GM18502 (cell line): ENCODE data around the gene GOLGA5.
"Not testable (repeated sequence)": the region's sequence is repeated elsewhere in the genome, so short reads cannot be mapped to it uniquely, and the experiment has no call there.

Source experiments
- ATAC-seq: cut with Tn5 transposase; IDR thresholded peaks from one replicate; pipeline ENCODE4 v1.9.1; 2021; ENCODE audit warnings: mild to moderate bottlenecking; ENCODE audit not compliant: unreplicated experiment, poor library complexity

GOLGA5 gene, protein sequence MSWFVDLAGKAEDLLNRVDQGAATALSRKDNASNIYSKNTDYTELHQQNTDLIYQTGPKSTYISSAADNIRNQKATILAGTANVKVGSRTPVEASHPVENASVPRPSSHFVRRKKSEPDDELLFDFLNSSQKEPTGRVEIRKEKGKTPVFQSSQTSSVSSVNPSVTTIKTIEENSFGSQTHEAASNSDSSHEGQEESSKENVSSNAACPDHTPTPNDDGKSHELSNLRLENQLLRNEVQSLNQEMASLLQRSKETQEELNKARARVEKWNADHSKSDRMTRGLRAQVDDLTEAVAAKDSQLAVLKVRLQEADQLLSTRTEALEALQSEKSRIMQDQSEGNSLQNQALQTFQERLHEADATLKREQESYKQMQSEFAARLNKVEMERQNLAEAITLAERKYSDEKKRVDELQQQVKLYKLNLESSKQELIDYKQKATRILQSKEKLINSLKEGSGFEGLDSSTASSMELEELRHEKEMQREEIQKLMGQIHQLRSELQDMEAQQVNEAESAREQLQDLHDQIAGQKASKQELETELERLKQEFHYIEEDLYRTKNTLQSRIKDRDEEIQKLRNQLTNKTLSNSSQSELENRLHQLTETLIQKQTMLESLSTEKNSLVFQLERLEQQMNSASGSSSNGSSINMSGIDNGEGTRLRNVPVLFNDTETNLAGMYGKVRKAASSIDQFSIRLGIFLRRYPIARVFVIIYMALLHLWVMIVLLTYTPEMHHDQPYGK

DNA sequence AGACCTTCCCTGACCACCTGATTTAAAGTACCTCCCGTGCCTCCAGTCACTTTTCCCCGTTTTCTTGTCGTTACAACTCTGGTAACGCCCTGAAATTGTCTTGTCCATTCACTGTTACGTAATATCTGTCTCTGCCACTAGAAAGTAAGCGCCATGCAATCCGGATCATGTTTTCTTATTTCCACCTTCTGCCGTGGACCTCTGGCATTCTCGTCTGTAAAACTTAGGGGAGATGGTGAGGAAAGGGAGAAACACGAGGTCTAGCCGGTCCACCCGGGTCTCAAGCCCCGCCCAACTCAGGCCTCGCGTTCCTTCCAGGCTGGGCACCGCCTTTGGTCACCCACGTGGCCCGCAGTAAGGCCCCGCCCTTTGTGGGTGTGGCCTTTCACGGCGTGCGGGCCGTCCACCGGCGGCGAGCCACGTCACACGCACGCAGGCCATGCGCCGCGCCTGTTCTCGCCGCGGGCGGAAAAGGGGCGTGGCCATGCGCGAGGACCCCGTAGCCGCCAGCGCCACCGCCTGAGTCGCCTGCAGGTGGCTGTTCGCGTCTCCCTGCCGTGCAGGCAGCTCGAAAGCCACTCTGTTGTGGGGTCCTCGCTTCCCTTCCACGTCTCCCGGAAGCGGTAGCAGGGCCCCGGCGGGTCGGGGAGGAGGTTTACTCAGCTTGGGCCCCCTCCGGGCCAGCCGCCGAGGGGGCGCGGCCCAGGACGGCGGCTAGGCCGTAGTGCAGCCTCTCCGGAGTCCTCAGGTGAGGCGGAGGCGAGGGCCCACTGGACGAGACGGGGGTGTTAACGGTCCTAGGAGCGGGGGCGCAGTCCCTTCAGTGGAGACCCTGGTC, at the start of gene GOLGA5:
Gene GOLGA5, plus strand, starts transcription at position 597 of the 838 bp plus-strand sequence. CDS start 3,133 bp downstream, outside the sequence.
- peak; percentile 96 for ATAC-seq

DNA sequence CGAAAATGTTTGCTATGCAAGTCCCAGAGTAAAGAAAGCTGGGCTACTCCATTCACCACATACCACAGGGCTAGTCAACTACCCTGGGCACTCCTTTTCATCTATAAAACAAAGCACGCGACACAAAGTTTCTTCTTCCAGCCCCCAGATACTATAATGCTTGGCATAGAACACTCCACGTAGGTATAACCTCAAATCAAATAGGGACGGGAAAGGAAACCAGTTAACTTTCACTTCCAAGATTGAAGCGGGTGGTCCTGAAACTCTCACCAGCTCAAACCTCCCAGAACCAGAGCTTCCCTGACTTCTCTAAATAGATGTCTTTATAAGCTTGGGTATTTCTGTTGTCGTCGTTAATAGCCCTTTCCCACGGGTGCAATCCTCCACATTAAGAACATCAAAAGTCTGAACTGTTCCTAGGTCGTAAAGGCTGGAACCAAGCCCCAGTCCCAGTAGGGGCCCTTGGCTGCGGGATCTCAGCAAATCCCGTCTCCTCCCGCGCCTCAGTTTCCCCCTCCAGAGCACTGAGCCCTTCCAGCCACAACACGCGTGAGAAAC, 46.3 kb upstream of the GOLGA5 start:
- ATAC-seq = no peak

DNA sequence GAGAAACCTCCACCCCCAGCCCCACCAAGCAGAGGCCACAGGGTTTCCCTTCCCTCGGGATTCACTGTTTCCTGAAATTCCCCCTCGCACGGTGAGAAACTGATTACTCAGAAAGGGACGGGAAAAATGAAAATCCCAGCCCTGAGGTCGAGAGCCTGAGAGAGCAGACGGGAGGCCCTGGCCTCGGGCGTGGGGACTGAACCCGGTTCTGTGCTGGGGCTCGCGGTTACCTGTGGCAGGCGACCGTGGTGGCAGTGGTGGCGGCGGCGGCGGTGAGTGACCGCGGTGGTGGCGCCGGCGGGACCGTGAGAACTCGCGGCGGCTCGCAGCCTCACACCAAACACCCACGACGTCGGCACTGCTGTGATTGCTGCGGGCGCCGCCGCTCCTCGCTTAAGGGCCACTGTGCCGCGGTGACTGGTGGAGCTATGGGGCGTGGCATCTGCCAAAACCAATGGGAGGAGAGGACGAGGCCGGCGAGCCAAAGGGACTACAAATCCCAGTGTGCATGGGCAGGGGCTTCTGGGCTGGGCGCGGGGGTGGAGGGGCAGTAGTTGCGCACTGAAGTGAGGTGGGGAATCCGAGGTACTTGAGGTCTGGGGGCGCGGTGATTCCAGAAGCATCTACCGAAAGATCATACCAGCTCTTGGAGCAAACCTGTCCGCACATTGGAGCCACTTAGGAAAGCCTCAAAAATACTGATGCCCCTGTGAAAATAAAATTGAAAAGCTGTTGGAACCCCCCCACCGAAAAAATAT, 45.7 kb upstream of the GOLGA5 start, which contains the start of gene LGMN:
Gene LGMN, minus strand, starts transcription at position 369 of the 758 bp plus-strand sequence. CDS start 15,841 bp downstream, outside the sequence.
- ATAC-seq = peak; percentile 77

DNA sequence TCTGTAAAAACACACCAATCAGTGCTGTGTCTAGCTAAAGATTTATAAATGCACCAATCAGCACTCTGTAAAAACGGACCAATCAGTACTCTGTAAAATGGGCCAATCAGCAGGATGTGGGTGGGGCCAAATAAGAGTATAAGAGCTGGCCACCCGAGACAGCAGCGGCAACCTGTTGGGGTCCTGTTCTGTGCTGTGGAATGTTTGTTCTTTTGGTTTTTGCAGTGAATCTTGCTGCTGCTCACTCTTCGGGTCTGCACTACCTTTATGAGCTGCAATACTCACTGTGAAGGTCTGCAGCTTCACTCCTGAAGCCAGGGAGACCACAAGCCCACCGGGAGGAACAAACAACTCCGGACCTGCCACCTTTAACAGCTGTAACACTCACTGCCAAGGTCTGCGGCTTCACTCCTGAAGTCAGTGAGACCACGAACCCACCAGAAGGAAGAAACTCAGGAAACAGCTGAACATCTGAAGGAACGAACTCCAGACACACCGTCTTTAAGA, 43.8 kb upstream of the GOLGA5 start:
- ATAC-seq = not testable (repeated sequence)

DNA sequence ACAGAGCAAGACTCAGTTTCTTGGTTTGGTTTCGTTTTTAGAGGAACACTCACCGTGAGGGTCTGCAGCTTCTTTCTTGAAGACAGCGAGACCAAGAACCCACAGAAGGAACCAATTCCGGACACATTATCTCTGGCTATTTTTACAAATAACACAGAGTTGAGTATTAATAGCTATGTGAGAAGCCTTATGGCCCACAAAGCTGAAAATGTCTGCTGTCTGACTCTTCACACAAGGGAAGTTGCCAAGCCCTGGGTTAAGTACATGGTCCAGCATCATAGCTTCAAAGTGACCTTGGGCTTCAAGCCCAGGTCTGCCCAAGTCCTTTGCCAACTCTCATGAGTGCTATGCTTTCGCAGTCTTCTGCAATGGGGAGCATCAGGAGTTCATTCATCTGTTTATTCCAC, 43.1 kb upstream of the GOLGA5 start:
- peak; percentile 41 for ATAC-seq

DNA sequence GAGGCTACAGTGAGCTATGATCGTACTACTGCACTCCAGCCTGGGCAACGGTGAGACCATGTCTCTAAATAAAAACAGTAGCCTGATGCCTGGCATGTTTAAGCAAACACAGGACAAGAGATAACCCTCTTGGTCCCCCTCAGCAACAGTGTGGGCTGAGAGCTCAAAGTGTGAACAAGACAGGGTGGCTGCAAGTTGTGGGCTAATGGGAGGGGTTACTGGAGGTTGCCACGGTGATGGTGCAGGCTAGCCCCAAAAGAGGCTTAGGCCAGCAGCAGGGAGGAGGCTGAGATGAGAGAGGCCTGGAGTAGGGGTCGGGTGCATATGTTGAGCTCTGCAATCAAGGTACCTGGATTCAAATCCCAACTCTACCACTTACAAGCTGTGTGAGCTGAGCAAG, 42.3 kb upstream of the GOLGA5 start:
- no peak for ATAC-seq

DNA sequence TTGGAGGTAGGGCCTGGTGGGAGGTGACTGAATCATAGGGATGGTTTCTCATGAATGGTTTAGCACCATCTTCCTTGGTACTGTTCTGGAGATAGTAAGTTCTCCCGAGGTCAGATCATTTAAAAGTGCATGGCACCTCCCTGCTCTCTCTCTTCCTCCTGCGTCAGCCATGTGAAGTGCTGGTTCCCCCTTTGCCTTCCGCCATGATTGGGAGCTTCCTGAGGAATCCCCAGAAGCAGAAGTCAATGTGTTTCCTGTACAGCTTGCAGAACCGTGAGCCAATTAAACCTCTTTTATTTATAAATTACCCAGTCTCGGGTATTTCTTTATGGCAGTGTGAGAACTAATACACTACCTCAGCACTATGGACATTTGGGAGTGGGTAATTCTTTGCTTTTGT, 40.9 kb upstream of the GOLGA5 start:
- no peak for ATAC-seq

DNA sequence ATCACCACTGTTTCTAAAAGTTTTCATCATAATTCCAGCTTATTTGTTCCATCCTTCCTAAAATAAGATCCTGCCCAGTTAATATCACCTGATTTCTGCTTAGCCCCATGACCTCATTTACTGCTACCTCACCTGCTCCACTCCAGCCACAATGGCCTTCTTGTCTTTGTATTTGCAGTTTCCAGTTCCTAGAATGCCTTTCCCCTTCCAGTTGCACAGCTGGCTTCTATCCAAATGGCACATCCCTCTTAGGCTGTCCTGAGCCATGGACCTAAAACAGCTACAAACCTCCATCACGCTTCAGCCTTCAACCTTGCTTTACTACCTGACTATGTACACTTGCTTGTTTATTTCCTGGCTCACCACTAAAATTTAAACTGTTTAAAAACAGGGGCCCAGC, 39.1 kb upstream of the GOLGA5 start:
- no peak for ATAC-seq

DNA sequence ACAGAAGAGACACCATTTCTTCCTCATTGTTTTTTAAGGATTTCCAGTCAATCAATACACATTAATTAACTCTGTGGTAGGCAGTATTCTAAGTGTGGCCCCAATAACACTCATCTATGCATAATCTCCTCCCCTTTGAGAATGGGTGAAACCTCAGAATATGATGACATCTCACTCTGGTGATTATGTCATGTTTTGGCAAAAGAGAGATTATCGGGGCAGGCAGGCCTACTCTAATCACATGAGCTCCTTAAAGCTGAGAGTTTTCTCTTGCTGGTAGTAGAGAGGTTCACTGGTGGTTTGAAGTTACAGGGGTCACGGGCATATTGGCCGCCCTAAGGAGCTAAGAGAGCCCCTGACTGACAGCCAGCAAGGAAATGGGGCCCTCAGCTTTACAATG, 38.6 kb upstream of the GOLGA5 start:
- ATAC-seq = no peak

DNA sequence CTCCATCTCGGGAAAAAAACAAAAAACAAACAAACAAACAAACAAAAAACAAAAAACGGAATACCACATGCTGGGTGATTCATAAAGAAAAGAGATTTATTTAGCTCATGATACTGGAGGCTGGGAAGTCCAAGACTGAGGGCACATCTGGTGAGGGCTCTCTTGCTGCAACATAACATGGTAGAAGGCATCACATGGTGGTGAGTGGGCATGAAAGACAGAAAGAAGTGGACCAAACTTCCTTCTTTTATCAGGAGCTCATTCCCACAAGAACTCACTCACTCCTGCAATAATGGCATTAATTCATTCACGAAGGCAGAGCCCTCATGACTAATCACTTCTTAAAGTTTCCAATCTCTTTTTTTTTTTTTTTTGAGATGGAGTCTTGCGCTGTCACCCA, 37.7 kb upstream of the GOLGA5 start:
- no peak for ATAC-seq

DNA sequence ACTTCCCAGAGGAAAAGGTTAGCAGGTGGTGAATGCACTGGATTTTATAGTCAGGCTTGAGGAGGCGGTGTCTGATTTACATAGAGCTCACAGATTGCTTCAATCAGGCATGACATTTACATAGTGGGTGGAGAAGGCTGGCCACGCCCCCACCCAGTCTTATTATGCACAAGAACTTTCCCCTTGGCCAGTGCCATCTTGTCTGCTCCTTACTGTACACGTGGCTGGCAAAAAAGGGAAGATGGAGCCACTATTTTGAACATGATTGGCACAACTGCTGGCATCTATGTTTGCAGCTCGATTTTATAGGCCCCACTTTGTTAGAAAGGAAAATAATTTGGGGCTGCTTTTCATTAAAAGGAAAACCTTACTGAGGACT, 34.8 kb upstream of the GOLGA5 start:
- ATAC-seq = no peak

DNA sequence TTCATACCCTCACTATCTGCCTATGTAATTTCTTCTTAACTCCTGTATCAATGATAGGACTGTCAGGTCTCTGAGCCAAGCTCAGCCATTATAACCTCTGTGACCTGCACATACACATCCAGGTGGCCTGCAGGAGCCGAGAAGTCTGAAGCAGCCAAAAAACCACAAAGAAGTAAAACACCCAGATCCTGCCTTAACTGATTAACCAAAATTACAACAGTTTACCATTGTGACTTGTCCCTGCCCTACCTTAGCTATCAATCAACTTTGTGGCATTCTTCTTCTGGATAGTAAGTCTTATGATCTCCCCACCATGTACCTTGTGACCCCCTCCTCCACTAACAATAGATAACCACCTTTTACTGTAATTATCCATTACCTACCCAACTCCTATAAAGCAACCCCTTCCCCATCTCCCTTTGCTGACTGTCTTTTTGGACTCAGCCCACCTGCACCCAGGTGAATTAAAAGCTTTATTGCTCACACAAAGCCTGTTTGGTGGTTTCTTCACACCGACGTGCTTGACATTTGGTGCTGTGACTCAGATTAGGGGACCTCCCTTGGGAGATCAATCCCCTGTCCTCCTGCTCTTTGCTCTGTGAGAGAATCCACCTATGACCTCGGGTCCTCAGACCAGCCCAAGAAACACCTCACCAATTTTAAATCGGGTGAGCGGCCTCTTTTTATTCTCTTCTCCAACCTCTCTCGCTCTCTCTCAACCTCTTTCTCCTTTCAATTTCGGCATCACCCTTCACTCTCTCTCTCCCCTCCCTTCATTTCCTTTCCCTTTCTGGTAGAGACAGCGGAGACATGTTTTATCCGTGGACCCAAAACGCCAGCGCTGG, 34.2 kb upstream of the GOLGA5 start:
- ATAC-seq = no peak

DNA sequence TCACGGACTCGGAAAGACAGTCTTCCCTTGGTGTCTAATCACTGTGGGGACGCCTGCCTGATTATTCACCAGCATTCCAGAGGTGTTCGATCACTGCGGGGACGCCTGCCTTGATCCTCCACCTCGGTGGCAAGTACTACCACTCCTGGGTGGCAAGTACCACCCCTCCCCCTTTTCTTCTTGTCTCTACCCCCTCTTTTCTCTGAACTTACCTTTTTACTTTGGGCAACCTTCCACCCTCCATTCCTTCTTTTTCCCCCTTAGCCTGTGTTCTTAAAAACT, 33.6 kb upstream of the GOLGA5 start:
- no peak for ATAC-seq

DNA sequence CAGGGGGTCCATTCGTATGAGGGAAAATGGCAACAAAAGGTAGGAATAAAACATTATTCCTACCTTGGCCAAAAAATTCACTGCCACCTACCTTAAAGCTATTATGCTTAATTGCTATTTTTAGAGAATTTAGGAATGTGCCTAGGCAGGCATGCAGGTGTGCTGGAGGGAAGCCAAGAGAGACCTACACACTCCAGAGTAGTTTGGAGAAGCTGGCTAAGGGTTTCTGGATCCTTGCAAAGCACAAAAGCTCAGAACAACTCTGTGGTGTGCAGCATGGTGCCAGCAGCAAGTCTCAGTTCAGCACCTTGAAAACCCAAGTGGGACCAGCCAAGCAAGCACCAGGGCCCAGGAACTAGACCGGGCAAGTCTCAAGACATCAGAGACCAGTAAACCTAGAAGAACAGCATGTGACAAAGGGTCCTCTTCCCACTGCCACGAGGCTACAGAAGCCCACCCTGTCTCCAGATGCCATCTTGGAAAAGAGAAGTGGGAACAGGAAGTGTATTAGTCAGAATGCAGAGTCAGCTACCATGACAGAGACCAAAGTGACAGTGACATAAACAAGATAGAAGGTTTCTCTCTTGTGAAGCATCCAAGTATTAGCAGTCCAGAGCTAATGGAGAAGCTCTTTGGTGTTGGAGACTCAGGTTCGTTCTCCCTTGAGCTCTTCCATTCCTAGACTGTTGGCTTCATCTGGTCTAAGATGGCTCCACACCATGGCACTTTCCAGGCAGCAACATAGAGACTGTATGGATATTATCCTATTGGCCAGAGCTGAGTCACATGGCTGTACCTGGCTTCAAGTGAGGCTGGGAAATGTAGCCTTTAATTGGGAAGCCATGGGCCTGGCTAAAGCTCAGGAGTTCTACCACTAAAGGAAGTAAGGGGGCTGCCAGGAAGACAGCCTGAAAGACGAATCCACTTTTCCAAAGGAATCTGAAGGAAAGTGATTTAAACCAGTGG, 30.2 kb upstream of the GOLGA5 start:
- ATAC-seq = peak; percentile 38

DNA sequence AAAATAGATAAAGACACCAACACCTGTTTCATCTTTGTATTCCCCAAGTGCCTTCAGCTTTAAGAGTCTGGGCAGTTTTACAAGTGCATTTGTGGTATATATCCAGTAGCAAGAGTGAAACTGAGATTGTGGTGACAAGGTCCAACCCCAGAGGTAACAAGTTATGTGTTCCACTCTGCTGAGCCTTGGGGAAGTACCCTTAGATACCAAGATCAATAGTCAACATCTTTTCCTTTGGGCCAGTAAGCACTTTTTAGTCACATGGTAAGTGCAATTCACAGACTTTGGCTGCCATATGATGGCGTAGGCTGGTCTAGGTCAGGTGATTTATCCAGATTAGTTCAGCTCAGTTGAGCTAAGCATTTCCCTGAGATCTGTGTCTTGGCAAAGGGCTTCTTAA, 25.9 kb upstream of the GOLGA5 start:
- ATAC-seq = peak; percentile 85

DNA sequence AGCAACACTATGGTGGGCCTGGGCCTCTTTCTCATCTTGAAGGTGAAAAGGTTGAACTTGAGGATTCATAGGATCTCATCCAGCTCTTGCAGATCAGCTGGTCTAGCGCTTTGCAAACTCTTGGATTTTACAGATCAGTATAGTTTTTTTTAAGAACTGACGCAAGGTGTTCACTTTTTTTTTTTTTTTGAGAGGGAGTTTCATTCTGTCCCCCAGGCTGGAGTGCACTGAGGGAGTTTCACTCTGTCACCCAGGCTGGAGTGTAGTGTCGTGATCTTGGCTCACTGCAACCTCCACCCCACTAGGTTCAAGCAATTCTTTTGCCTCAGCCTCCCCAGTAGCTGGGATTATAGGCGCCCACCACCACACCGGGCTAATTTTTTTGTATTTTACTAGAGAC, 25.3 kb upstream of the GOLGA5 start:
- ATAC-seq = peak; percentile 11

DNA sequence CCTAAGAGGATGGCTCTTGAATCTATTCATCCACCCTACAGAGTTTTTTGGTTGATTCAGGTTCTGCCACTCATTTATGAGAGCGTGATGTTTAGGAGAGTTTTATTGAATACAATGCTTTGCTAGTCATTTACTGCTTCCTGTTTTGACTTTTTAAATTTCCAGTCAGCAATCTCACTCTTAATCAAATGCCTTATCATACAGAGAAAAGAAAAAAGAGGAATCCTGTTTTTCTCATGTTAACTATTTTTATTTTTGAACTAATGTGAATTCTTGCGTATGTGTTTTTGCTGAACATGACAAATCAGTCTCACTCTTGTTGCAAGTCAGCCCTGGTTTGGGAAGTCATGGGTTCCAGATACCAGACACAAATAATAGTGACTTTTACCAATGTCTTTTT, 23.6 kb upstream of the GOLGA5 start:
- no peak for ATAC-seq

DNA sequence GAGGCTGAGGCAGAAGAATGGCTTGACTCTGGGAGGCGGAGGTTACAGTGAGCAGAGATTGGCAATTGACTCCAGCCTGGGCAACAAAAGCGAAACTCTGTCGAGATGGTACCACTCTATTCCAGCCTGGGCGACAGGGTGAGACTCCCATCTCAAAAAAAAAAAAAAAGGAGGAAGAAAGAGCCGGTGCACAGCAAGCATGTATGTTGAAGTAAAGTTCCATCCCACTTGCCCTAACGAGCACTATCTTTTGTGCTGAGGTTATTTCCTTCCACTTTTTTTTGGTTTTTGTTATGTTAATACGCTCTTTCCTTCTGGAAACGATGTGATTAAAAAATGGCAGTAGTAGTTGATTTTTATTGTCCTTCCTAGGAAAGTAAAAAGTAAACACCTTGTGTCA, 19.5 kb upstream of the GOLGA5 start:
- no peak for ATAC-seq
